Measurements from ENCODE around the gene SNRPA.

SNRPA gene

DNA sequence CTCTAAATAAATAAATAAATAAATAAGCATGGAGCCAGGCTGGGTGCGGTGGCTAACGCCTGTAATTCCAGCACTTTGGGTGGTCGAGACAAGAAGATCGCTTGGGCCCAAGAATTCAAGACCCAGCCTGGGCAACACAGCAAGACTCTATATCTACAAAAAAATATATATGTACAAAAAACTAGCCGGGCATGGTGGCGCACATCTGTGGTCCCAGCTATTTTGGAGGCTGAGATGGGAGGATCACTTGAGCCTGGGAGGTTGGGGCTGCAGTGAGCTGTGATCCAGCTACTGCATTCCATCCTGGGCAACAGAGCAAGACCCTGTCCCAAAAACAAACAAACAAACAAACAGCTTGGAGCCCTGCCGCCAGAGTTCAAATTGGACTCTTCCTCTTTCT is 3.5 kb upstream of the SNRPA start:
- H3K4me3 ChIP-seq (replicated peaks in 1 of 2; ENCODE audit: low read depth in 2 of 2, low read length in 2 of 2), result no peak overlapping the region
- DNase-seq (ENCODE audit: low read depth in 2 of 2), result no peak
- TF ChIP-seq, protein P1, sequence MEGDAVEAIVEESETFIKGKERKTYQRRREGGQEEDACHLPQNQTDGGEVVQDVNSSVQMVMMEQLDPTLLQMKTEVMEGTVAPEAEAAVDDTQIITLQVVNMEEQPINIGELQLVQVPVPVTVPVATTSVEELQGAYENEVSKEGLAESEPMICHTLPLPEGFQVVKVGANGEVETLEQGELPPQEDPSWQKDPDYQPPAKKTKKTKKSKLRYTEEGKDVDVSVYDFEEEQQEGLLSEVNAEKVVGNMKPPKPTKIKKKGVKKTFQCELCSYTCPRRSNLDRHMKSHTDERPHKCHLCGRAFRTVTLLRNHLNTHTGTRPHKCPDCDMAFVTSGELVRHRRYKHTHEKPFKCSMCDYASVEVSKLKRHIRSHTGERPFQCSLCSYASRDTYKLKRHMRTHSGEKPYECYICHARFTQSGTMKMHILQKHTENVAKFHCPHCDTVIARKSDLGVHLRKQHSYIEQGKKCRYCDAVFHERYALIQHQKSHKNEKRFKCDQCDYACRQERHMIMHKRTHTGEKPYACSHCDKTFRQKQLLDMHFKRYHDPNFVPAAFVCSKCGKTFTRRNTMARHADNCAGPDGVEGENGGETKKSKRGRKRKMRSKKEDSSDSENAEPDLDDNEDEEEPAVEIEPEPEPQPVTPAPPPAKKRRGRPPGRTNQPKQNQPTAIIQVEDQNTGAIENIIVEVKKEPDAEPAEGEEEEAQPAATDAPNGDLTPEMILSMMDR (IDR thresholded peaks at IDR 0.05; ENCODE audit: low read depth, low read length), result no peak

GRCh38 chr19:40750058-40750873 is 737 bp upstream of the SNRPA start, which contains the start of gene ACTMAP:
Gene ACTMAP (minus strand): TSS chr19:40750477. CDS start chr19:40749803, 674 bp downstream.
- DNase-seq (ENCODE audit: low read depth in 2 of 2), result peak; percentile 100
- H3K4me3 ChIP-seq (replicated peaks in 1 of 2; ENCODE audit: low read depth in 2 of 2, low read length in 2 of 2), result peak within 1 kb of the TSS; percentile 77 to 89
- TF ChIP-seq, protein P1 (IDR thresholded peaks at IDR 0.05; ENCODE audit: low read depth, low read length), result no peak

- DNase-seq (ENCODE audit: low read depth in 2 of 2), result no peak
- H3K4me3 ChIP-seq (replicated peaks in 1 of 2; ENCODE audit: low read depth in 2 of 2, low read length in 2 of 2), result peak overlapping the region; percentile 77 to 89
- TF ChIP-seq, protein P1 (IDR thresholded peaks at IDR 0.05; ENCODE audit: low read depth, low read length), result no peak
Observed at GRCh38 chr19:40752257-40752781, 1.3 kb downstream of the SNRPA start.

GRCh38 chr19:40754611-40755247 is 3.7 kb downstream of the SNRPA start:
- no peak overlapping the region for H3K4me3 ChIP-seq (replicated peaks in 1 of 2; ENCODE audit: low read depth in 2 of 2, low read length in 2 of 2)
- no peak for DNase-seq (ENCODE audit: low read depth in 2 of 2)
- TF ChIP-seq, protein P1 (IDR thresholded peaks at IDR 0.05; ENCODE audit: low read depth, low read length), result no peak

DNA sequence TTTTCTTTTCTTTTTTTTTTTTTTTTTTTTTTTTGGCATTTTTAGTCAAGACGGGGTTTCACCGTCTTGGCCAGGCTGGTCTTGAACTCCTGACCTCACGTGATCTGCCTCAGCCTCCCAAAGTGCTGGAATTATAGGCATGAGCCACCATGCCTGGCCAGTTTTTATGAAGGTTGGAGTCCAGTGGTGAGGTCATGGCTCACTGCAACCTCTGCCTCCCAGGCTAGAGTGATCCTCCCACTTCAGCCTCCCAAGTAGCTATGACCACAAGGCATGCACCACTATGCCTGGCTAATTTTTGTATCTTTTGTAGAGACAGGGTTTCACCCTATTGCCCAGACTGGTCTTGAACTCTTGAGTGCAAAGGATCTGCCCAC is 4.2 kb downstream of the SNRPA start:
- no peak overlapping the region for H3K4me3 ChIP-seq (replicated peaks in 1 of 2; ENCODE audit: low read depth in 2 of 2, low read length in 2 of 2)

GRCh38 chr19:40755791-40756190 is 4.8 kb downstream of the SNRPA start:
- TF ChIP-seq, protein P1 (IDR thresholded peaks at IDR 0.05; ENCODE audit: low read depth, low read length), result no peak
- no peak overlapping the region for H3K4me3 ChIP-seq (replicated peaks in 1 of 2; ENCODE audit: low read depth in 2 of 2, low read length in 2 of 2)
- DNase-seq (ENCODE audit: low read depth in 2 of 2), result no peak

More for the DNA sequence above, 4.2 kb downstream of the SNRPA start:
- TF ChIP-seq, protein P1 (IDR thresholded peaks at IDR 0.05; ENCODE audit: low read depth, low read length), result no peak
- DNase-seq (ENCODE audit: low read depth in 2 of 2), result no peak

Data from cardiac fibroblast (primary cell).